Activated CD4-positive, alpha-beta T cell treated with anti-CD3 and anti-CD28 coated beads for 24 hours (primary cell): ENCODE data around the gene RBM33.

Experiments
- DNase-seq, 2 donors: peaks; one replicate each; pipeline ENCODE4 v3.0.0-alpha.2; 2020; ENCODE audit warnings: low read depth in 2 of 2

RBM33 gene

DNA sequence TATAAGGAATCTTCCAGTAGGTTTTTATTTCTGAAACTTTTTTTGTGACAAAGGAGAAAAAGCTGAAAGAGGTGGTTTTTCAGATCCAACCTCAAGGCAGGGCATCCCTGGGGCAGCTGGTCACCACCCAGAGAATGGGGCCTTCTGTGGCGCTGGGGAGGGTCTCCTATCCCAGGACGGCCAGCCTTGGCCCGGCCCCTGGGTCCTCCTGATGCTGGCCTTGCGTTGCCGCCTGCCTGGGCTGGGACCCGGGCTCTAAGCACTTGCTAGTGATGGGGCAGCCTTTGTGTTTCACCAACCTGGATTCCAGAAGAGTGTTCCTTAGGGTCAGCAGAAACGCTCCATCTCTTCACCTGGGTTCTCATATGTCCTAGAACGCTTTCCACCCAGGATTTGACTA, 151.5 kb downstream of the RBM33 start:
- DNase-seq, result no peak

DNA sequence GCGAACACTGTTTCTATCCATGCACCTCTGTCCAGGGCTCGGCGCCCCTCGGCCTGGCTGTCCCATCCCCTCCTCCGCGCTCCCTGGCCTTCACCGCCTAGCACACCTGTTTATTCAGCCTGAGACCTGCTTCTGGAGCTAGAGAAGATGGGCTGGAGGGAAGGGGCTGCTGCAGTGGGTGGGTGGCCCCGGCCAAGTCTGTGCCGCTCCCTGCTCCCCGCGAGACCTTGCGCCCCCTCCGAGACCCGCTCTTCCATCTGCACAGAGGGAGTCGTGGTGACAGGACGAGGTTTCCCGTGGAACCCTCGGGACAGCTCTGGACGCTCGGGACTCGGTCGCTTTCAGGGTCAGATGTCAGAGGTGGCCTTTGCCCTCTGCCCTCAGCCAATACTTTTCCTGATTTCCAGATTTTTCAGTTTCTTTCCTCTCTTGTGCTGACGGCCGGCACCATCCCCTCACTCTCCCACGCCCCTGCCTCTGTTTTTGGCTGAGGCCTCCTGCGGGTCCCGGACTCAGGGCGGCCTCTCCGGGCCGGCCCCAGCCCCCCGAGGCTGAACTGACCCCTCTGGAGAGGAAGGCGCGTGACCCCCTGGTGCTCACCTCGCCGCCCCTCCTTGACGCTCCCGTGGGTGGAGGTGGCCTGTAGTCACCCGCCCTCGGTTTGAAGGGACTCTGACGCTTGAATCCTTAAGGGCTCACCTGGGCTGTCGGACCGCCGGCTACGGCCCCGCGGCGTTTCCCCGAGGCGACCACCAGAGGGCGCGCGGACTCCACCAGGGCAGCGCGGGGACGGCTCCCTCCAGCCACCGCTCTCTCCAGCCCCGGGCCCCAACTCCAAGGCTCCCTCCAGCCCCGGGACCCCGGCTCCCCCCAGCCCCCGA, 152.2 kb downstream of the RBM33 start:
- peak; percentile 66 to 68 for DNase-seq

GRCh38 chr7:155797262-155798250, 153.1 kb downstream of the RBM33 start:
- no peak for DNase-seq

- no peak for DNase-seq
Measured at GRCh38 chr7:155798673-155799439, 154.4 kb downstream of the RBM33 start.

- no peak for DNase-seq
Measured at GRCh38 chr7:155799514-155799913, 155.1 kb downstream of the RBM33 start.

DNA sequence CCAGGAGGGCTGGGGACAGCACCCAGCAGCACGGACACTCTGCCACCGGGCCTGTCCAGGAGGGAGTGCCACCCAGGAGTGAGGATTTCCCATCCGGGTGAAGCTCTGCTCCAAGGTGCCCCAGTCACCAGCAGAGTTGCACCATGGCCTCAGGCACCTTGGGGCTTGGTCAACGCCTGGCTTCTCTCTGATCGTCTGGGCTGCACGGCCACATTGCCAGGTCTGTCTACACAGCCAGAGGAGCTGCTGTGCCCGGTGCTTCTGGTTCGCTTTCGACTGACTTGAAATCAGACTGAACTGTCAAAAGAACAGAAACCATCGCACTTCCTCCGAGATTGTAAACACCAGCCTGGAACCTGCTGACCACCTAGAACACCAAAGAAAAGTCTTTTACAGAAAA, 155.8 kb downstream of the RBM33 start:
- DNase-seq, result no peak

DNA sequence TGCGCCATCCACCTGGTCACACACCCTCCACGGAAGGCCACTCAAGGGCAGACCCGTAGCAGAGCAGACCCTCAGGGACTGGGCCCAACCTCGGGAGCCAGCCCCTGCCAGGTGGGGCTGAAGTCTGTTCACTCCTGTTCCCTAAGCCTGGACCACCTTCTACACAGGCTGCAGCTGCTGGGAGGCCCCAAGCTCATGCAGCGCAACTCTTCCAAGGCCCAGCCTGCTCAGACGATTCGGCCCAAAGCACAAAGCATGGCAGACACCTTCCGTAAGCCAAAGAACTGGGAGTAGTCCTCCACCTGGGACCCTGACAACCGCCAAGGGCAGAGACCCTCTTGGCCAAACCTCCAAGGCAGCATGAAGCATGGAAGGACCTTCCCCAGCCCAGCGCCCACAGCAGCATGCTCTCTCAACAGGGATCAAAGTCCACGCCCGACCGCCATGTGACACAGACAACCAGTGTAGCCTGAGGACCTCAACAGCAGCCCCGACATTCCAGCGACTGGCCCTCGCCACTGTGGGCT, 156.3 kb downstream of the RBM33 start:
- no peak for DNase-seq

- no peak for DNase-seq
Measured at GRCh38 chr7:155802291-155802690, 157.8 kb downstream of the RBM33 start.

GRCh38 chr7:155802906-155803417, 158.5 kb downstream of the RBM33 start:
- no peak for DNase-seq

DNA sequence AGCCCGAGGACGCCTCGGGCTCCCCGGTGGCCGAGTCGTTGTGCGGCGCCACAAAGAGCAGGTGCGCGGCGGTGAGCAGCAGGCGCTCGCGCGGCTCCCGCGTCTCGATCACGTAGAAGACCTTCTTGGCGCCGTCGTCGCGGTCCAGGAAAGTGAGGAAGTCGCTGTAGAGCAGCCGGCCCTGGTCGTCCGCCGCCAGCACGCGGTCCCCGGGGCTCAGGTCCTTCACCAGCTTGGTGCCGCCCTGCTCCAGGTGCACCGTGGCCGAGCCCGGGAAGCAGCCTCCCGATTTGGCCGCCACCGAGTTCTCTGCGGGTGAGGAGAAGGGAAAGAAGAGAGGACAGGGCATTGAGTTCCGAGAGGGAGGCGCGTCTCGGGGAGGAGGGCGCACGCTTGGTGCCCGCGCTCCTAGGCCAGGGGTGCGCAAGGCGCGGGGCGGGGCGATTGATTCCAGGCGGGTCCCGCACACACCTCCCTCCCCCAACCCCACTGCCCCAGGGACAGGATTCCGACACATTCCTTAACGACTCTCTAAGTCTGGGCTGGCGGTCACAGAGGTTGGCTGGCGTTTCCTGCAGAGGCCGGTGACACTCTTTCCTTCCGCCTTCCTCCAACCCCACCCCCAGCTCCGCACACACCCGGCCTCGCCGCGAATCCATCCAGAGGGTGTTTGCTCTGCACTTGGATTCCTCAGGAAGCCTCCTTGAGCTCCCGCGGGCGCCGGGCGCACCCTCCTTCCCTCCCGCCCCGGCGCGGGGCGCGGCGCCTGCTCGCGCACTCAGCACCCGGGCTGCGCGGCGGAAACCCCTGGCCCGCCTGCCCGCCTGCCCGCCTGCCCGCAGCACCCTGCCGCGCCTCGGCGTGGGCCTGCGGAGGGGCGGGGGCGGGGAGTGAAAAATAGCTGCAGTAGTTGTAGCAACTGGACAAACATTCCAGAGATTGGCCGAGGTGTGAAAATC, 159.2 kb downstream of the RBM33 start:
- DNase-seq, result no peak

- DNase-seq, result no peak
Measured at GRCh38 chr7:155804431-155804831, 160.0 kb downstream of the RBM33 start.

GRCh38 chr7:155804897-155805825, 160.7 kb downstream of the RBM33 start:
- peak; percentile 33 to 48 for DNase-seq

DNA sequence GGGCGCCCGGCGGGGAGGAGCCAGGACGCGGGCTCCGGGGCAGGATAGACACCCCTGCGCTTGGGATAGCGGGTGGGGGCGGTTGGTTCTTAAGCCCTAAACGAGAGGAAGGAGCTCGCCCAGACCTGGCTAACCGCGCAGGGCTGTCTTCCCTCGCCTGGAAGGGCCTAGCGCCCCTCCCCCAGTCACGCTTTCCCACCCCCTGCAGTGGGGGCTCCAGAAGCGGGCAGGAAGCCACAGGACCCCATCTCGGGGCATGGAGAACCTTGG, 161.3 kb downstream of the RBM33 start:
- no peak for DNase-seq

DNA sequence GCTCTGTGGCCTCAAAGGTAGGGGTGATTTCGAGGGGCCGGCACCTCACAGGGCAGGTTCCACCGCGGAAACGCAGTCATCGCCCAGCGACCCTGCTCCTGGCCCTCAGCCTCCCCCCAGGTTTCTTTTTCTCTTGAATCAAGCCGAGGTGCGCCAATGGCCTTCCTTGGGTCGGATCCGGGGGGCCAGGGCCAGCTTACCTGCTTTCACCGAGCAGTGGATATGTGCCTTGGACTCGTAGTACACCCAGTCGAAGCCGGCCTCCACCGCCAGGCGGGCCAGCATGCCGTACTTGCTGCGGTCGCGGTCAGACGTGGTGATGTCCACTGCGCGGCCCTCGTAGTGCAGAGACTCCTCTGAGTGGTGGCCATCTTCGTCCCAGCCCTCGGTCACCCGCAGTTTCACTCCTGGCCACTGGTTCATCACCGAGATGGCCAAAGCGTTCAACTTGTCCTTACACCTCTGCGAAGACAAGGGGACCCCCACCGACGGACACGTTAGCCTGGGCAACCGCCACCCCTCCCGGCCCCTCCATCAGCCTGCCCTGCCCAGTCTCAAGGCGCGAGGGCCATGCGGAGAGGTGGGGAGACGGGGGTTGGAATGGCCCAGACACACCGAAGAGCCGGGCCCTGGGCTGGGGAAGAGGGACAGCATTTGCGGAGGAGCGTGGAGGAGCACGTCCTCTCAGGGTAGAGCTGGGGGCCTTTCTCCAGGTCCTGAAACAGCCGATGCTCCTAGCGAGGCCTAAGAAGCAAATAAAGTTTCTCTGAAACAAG, 161.8 kb downstream of the RBM33 start:
- DNase-seq, result no peak

DNA sequence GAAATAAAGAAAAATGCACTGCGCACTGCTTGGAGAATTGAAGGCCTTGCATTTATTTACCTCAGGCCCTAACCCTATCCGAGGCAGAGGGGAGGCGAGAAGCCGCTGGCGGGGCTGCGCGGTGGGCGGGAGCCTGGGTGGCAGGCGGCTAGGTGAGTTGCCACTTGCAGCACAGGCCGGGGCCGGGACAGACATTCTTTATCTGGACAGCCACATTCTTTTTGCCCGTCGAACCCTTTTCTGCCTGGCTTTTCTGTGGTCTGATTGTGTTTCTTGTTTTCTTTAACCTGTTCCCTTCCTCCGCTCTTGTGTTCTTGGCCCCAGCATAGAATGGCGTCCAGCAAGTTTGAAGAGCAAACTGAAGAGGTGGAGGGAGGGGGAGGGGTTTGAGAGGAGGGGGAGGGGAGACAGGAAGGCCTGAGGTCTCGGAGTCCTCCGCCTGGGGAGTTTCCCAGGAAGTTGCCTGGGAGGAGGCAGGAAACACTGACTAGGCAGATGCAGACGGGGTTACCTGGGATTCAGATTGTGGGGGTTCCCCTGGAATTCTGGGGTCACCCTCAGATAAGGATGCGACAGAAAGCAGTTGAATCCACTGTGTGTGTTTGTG, 162.7 kb downstream of the RBM33 start:
- DNase-seq, result no peak

DNA sequence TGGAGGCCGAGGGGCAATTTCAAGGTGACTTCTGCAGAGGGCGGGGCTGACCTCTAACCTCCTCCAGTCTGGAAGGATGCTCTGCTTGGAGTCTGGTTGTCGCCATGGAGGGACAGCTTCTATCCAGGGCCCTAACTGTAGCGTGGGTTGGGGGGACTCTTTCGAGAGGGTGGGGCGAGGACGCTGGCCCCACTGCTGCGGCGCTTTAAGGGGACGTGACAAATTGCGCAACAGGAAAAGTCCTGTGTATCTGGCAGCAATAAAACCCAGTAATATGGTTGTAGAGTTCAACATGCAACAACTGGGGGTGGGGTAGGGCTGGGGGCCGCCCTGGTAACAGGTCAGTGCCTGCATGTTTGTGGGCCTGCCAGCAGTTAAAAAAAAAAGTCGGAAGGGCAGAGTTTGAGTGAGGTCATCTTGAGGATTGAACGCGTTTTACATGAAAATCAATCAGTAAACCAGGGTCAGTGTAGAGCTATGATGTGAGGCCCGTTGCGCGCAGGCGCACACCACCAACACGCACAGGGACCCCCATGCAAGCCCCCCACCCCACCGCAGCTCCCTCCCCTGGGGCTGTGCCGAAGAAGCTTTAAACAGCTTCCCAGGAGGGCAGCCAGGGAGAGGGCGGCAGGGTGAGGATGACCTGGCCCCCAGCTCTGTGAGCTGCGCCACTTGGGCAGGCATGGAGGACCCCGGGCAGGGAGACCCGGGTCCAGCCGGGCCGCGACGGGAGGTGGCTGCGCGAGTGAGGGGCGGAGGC, 163.5 kb downstream of the RBM33 start:
- DNase-seq, result no peak
